SK-N-DZ (cell line): Measurements from ENCODE around the gene GALNT18.

ENCODE experiments used
- DNase-seq: peaks from one replicate; pipeline ENCODE4 v3.0.0-alpha.2; 2015; ENCODE audit warnings: low spot score

The GALNT18 gene

DNA sequence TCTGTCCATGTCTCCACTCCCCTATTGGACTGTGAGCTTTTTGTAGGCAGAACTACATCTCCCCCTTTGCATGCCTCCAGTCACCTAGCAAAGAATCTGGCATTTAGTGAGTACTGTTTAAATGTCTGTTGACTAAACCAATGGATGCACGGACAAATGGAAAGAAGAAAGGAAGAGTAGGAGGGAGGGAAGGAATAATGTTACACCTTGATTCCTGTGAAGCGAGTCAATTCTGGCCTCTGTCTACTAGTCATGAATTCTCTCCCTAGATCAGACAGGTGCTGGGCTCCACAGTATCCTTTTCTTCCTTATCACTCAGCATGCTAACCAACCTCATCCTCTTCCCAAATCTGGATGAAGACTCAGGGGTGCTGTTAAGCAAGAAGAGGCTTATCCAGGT, 33.6 kb downstream of the GALNT18 start:
- no peak for DNase-seq

- no peak for DNase-seq
These were observed 34.7 kb downstream of the GALNT18 start for GRCh38 chr11:11587122-11587521.

DNA sequence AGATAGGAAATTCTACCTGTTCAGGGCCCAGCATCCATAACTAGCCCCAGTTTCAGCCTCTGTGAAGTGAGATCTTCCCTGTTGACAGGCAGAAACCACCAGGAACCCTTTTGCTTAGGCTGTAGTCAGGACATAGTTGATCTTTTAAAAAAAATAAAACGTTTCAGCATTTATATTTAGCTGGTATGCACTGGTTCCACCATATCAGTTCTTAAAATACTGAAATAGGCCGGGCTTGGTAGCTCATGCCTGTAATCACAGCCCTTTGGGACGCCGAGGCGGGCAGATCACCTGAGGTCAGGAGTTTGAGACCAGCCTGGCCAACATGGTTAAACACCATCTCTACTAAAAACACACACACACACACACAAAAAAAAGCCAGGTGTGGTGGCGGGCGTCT, 35.3 kb downstream of the GALNT18 start:
- no peak for DNase-seq

- DNase-seq = no peak
These were observed 36.9 kb downstream of the GALNT18 start for GRCh38 chr11:11584937-11585336.

GRCh38 chr11:11584530-11584810, 37.3 kb downstream of the GALNT18 start:
- no peak for DNase-seq

DNA sequence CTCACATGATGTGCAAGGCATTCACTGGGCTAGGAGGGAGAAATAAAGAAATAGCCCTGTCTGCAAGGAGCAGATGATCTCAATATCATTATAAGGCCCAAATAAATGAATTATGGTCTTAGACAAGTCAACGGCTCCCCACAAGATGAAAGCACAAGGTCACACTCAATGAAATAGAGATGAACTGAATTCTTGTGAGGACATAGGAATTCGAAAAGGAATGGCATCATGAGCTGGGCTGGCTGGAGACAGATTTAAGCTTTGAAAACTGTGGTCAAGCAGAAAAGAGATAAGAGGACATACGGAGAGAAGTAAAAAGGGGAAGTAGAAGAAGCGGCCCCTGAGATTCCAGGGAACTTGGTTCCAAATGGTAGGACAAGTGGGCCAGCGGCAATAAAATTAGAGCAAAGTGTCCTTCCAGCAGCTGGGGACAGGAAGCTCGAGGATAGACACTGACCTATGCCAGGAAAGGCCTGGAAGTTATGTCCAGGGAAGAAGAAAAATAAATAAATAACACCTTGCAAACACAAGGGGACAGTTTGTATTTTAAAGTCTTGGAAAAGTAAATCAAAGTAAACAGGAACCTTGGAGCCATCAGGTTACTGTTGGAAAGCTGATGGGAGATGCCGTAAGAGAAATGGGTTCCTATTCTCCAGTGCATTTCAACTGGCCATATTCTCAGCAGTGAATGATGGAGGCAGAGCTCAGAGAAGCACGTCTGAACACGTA, 37.8 kb downstream of the GALNT18 start:
- DNase-seq = no peak

- no peak for DNase-seq
These were observed 39.6 kb downstream of the GALNT18 start for GRCh38 chr11:11582011-11582701.

DNA sequence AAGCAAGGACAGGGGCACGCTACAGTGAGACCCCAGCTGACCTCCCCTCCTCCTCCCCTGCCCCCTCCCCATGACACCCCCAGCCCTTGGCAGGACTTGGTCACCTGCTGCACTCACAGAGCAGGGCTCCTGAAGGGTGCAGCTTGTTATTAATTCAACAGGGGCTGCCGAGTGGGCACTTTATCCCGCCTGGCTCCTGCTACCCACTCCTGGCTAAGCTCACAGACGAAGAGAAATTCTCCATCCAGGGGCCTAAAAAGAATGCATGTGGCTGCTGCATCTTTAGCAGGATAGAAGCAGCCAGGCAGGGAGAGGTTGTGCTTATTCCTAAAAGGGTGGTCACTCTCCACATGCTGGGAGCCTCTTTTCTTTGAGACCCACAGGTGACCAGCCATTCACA, 40.3 kb downstream of the GALNT18 start:
- no peak for DNase-seq

DNA sequence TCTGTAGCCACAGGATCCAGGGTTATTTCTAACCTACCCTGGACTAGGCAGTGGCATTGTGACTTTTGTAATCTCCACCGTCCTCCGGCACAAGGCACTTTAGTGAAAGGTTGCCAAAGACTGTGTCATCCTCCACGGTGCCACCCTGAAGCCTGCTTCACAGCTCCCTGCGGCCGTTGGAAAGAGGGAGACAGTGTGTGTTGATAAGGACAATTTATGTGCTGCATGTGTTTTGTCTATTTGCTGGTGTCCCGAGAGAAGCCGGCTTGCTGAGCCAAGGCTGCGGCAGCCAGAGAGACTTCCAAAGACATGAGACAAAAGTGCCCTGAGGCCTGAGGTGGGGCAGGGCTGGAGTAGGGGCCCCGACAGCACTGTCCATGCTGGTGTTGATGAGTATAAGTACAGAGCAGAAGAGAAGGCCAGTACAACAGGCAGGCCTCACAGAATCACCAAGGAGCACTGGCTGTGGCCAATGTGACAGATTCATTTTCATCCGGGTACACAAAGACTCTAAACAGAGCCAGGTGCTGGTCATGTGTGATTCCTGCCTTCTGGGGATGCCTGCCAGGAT, 40.9 kb downstream of the GALNT18 start:
- no peak for DNase-seq

GRCh38 chr11:11580012-11580411, 41.8 kb downstream of the GALNT18 start:
- no peak for DNase-seq

- no peak for DNase-seq
These were observed 42.5 kb downstream of the GALNT18 start for GRCh38 chr11:11579012-11579988.

DNA sequence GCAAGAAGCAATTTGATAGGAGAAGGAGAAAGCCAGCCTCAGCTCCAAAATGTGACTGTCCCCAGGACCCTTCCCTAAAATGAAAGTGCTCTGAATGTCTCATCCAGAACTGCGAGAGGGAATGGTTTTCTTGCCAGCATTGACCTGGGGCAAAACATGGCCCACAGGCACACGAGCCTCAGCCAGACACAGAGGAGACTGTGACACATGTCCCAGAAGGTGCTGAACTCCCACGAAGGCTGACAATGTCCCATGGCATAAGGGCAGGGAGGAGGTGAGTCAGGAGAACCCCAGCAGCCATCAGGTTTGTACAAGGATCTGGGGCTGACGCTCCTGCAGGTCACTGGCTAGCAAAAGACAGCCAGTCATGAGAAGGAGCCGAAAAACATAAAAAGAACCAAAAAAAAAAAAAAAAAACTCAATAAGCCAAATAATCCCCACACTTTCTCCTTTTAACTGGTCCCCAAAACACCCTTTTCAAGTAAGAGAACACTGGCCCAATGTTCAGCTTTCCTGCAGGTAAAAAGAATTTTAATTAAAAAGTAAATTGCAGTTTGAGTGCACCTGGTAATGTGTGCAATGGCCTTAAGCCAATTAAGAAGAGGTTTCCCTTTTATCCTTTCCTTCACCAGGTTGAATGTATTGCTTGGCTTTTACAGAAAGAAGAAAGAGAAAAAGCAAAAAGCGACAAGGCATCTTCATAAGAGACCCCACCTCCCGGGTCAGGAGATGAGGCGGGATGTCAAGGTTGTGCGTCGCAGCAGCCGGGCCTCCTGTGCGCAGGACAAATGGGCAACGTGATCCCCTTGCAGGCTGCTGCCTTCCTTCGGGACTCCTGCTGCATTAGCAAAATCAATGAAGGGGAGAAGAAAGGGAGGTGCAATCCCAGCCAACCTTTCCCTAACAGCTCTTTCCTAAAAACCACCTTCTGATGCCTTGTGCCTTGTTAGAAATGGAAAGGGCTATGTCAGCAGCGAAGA, 43.6 kb downstream of the GALNT18 start:
- DNase-seq = no peak

- no peak for DNase-seq
These were observed 44.5 kb downstream of the GALNT18 start for GRCh38 chr11:11577251-11577855.

DNA sequence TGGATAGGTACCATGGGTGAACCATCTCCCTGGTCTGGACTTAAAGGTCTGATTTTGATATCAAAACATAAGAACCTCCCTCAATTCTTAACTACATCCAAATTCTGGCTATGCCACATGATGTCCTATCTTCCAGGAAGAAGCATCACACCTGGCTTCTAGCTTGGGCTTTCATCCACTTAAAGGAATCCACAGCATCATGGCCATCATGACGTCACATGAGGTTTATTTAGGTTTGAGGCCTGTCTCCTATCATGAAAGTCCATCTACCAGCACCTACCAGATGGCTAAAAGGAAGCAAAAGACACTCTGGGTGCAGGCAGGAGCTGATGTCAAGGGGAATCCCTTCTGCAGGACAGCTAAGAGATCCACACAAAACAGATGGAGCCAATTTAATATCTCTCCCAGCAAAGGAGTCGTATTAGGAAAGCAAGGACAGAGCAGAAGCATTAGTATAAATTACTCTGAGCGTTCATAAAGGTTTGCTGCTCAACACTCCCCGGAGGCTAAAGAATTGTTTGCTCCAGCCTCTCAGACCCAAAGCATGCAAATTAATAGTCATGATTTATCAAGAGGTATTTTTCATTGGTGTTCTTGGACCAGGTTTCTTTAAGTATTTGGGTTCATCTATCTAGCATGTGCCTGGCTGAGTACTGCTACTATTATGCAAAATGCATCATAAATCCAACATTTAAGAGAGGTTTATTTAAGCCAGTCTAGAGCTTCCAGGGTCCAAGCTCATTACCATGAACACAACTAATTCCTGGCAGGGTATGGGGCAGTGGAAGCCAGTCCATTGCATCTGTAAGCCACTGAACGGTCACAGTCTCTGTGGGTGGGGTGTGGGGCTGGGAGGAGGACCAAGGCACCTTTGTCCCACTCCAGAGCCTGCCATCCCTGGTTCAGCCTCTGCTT, 47.2 kb downstream of the GALNT18 start:
- DNase-seq = no peak

DNA sequence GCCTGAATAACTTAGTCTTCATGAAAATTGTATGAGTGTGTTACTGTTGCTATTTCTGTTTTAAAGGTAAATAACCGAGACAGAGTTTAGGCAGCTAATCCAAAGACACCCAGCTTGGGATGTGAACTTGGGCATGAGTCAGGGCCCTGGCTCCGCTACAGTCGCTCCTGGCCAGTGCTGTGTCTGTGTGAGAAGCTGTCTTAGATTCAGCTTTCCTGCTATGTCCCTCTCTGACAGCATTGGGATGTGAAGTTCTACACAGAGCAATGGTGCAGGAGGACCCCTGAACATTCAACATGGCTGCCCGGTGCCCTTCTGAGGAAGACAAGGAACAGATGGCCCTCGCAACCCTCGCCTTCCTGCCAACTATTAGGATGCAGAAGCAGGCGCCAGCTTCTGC, 49.4 kb downstream of the GALNT18 start:
- DNase-seq = no peak

GRCh38 chr11:11571893-11572292, 49.9 kb downstream of the GALNT18 start:
- no peak for DNase-seq

DNA sequence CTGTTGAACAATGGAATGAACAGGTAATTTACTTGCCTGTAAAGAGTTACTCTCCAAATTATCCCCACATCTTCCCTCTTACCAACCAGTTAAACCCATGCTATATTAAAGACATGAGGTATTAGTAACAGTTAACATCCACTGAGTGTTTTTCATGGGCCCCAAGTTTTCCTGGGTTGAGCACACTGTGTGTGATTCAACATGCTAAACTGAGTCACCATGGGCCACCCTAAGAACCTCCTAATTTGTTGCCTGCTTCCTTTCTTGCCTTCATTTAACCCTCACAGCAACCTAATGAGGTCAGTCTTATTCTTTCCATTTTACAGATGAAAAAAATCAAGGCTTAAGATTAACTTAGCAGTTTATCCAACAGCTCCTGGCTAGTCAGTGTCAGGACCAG, 51.0 kb downstream of the GALNT18 start:
- DNase-seq = no peak

DNA sequence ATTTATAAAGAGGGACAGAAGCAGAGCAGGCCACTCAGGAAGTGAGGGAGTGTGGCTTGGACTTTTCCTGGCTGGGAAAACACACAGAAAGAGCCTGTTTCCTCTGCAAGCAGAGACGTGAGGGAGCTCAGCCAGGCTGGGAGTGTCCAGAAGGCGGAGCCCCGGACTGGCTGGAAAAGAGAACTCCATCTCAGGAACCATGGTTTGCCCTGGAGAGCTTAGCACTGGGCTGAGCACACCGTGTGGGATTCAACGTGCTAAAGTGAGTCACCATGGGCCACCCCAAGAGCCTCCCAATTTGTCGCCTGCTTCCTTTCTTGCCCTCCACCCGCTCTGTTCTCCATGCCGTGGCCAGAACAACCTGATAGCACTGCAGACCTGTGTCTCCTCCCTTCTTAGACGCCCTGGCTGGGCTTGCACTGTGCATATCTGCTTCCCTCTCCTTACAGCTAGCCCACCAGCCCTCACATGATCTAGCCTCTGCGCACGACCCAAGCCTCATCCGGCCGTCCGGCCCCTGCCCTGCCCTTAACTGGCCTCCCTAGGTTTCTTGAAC, 51.8 kb downstream of the GALNT18 start:
- DNase-seq = no peak

- no peak for DNase-seq
These were observed 53.1 kb downstream of the GALNT18 start for GRCh38 chr11:11568651-11569229.
